ENCODE data around the gene FOXP1.

Gene FOXP1

GRCh38 chr3:71086777-71087142 is 496.8 kb downstream of the FOXP1 start:
- DNase-seq: no peak

GRCh38 chr3:71083726-71084131 is 499.8 kb downstream of the FOXP1 start:
- DNase-seq: peak; percentile 12

- DNase-seq: no peak
These were observed 500.7 kb downstream of the FOXP1 start for GRCh38 chr3:71082833-71083232.

- DNase-seq: peak; percentile 17
These were observed 502.9 kb downstream of the FOXP1 start for GRCh38 chr3:71080517-71081083.

- DNase-seq: no peak
These were observed 504.6 kb downstream of the FOXP1 start for GRCh38 chr3:71078723-71079525.

- no peak for DNase-seq
These were observed 505.3 kb downstream of the FOXP1 start for GRCh38 chr3:71078199-71078598.

- DNase-seq: no peak
These were observed 506.5 kb downstream of the FOXP1 start for GRCh38 chr3:71077070-71077469.

- no peak for DNase-seq
These were observed 507.0 kb downstream of the FOXP1 start for GRCh38 chr3:71076361-71077002.

GRCh38 chr3:71075494-71075893 is 508.0 kb downstream of the FOXP1 start:
- DNase-seq: no peak

GRCh38 chr3:71074423-71074822 is 509.1 kb downstream of the FOXP1 start:
- no peak for DNase-seq

GRCh38 chr3:71072986-71073385 is 510.5 kb downstream of the FOXP1 start:
- DNase-seq: no peak

- DNase-seq: no peak
These were observed 511.2 kb downstream of the FOXP1 start for GRCh38 chr3:71072287-71072686.

- no peak for DNase-seq
These were observed 512.7 kb downstream of the FOXP1 start for GRCh38 chr3:71070497-71071463.

GRCh38 chr3:71069797-71070196 is 513.7 kb downstream of the FOXP1 start:
- peak; percentile 80 for DNase-seq

GRCh38 chr3:71067977-71068654 is 515.4 kb downstream of the FOXP1 start:
- DNase-seq: no peak

- DNase-seq: peak; percentile 55
These were observed 516.7 kb downstream of the FOXP1 start for GRCh38 chr3:71066849-71067261.

GRCh38 chr3:71066356-71066755 is 517.2 kb downstream of the FOXP1 start:
- peak; percentile 35 for DNase-seq

- no peak for DNase-seq
These were observed 517.8 kb downstream of the FOXP1 start for GRCh38 chr3:71065764-71066013.

- DNase-seq: peak; percentile 33
These were observed 518.4 kb downstream of the FOXP1 start for GRCh38 chr3:71064956-71065763.

GRCh38 chr3:71064291-71064955 is 519.1 kb downstream of the FOXP1 start:
- DNase-seq: peak; percentile 45

- DNase-seq: peak; percentile 69
These were observed 519.7 kb downstream of the FOXP1 start for GRCh38 chr3:71063773-71064290.

All from inflammatory macrophage treated with lipopolysaccharide for 4 hours (primary cell).